Thyroid gland (tissue), 4 donors: Measurements from ENCODE around the gene OPTC.

Experiments used
- POLR2A ChIP-seq, 2 donors: fragments of 450-650 bp; IDR thresholded peaks; one replicate each; pipeline ENCODE4 v1.6.1; 2017; ENCODE audit warnings: antibody characterized with exemption in 2 of 2, mild to moderate bottlenecking in 2 of 2, moderate library complexity in 1 of 2
- TF ChIP-seq, protein P1 (sequence below), 6 experiments: fragments of 200-600 bp in 3 of 6; fragments of 450-650 bp in 3 of 6; sonication (generic) in 3 of 6; IDR thresholded peaks; one replicate each; pipeline ENCODE4 v1.5.1; 2016 to 2019; ENCODE audit warnings: antibody characterized with exemption in 6 of 6, mild to moderate bottlenecking in 2 of 6, inconsistent platforms in 1 of 6, moderate library complexity in 1 of 6

DNA sequence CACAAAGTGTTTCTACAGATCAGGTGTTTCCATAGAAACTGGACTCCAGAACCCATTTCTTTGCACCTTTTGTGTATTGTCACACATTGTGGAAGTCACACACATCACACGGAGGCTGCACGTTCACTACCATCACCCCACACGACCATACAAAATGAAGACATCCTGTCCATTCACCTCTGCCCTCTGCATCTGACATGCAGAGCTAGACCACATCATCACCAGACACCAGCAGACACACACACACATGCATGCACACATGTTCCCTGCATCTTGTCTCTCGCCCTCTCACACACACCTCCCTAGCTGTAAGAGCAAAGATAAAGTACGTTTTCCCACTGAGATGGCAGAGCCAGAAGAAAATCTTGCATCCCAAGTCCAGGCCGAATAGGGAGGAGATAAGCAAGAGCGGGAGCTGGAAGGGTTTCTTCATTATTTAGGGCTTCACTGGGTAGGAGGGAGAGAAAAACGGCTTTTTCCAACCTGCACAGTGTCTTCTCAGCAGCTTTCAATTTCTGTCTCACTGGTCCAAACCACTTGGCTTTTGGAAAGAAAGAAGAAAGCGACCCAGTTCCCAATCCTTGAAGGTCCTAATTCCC, 17.6 kb upstream of the OPTC start:
- TF ChIP-seq, protein P1, sequence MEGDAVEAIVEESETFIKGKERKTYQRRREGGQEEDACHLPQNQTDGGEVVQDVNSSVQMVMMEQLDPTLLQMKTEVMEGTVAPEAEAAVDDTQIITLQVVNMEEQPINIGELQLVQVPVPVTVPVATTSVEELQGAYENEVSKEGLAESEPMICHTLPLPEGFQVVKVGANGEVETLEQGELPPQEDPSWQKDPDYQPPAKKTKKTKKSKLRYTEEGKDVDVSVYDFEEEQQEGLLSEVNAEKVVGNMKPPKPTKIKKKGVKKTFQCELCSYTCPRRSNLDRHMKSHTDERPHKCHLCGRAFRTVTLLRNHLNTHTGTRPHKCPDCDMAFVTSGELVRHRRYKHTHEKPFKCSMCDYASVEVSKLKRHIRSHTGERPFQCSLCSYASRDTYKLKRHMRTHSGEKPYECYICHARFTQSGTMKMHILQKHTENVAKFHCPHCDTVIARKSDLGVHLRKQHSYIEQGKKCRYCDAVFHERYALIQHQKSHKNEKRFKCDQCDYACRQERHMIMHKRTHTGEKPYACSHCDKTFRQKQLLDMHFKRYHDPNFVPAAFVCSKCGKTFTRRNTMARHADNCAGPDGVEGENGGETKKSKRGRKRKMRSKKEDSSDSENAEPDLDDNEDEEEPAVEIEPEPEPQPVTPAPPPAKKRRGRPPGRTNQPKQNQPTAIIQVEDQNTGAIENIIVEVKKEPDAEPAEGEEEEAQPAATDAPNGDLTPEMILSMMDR (IDR thresholded peaks at IDR 0.05): no peak
- no peak for TF ChIP-seq POLR2A (IDR thresholded peaks at IDR 0.05)
